Mucosa of stomach (tissue), 1 donor: ENCODE results near the gene HOXB1.

Source experiments
- H3K27me3 ChIP-seq: one replicate; pipeline ENCODE4 v1.7.0; 2013; ENCODE audit warnings: mild to moderate bottlenecking, low read length; ENCODE audit not compliant: control insufficient read depth, insufficient read depth
- H3K36me3 ChIP-seq: one replicate; pipeline ENCODE4 v1.7.0; 2013; ENCODE audit warnings: low read length; ENCODE audit not compliant: control insufficient read depth, insufficient read depth
- H3K4me1 ChIP-seq: one replicate; pipeline ENCODE4 v1.7.0; 2013; ENCODE audit warnings: mild to moderate bottlenecking, low read length; ENCODE audit not compliant: control insufficient read depth, insufficient read depth
- H3K4me3 ChIP-seq: one replicate; pipeline ENCODE4 v1.7.0; 2013; ENCODE audit warnings: low read length
- H3K9ac ChIP-seq: one replicate; pipeline ENCODE4 v1.7.0; 2013; ENCODE audit warnings: mild to moderate bottlenecking, low read length, moderate library complexity
- H3K9me3 ChIP-seq: one replicate; pipeline ENCODE4 v1.7.0; 2013; ENCODE audit warnings: mild to moderate bottlenecking, low read length, moderate library complexity; ENCODE audit not compliant: control insufficient read depth
- donor health status: Pancreatic carcinoma.

The HOXB1 gene

DNA sequence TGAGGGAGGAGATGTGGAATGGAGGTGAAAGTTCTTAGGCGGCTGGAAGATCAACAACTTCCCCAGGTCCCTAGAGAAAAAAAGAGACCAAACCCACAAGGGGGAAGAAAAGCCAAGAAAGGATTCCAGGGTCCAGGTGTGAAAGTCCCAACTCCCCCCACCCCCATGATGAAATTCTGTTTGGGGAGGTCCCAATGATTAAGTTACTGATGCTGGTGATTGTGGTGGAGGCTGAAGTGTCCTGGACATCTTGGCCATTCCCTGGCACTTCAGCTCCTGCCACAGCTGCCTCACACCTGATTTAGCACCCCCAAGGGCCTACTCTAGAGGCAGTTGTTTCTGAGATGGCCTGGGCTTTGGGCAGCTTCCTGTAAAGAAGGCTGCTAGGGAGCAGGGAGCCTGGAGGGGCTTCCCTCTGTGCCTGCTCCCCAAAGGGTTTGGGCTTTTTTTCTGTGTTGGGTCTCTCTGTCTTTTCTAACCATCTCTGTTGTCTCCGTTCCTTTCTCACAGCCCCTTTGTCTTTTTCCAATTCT lies 34.3 kb upstream of the HOXB1 start:
- Histone ChIP-seq H3K9ac (no peak overlapping the region), H3K9me3 (no peaks in the 10 kb centered on the region), H3K27me3 (peaks cover 92% of the 10 kb centered on the region), H3K4me1 (peaks cover 38% of the 10 kb centered on the region), H3K4me3 (no peak overlapping the region), H3K36me3 (no peaks in the 10 kb centered on the region)

GRCh38 chr17:48564188-48565021 lies 33.6 kb upstream of the HOXB1 start:
- H3K9me3 ChIP-seq: no peaks in the 10 kb centered on the region
- peaks cover 38% of the 10 kb centered on the region for H3K4me1 ChIP-seq
- H3K9ac ChIP-seq: no peak overlapping the region
- H3K27me3 ChIP-seq: peaks cover 92% of the 10 kb centered on the region
- H3K36me3 ChIP-seq: no peaks in the 10 kb centered on the region
- no peak overlapping the region for H3K4me3 ChIP-seq

- H3K27me3 ChIP-seq: peaks cover 92% of the 10 kb centered on the region
- no peak overlapping the region for H3K4me3 ChIP-seq
- no peak overlapping the region for H3K9ac ChIP-seq
- H3K36me3 ChIP-seq: no peaks in the 10 kb centered on the region
- H3K4me1 ChIP-seq: peaks cover 38% of the 10 kb centered on the region
- H3K9me3 ChIP-seq: no peaks in the 10 kb centered on the region
Observed at GRCh38 chr17:48563867-48564187, 33.0 kb upstream of the HOXB1 start.

DNA sequence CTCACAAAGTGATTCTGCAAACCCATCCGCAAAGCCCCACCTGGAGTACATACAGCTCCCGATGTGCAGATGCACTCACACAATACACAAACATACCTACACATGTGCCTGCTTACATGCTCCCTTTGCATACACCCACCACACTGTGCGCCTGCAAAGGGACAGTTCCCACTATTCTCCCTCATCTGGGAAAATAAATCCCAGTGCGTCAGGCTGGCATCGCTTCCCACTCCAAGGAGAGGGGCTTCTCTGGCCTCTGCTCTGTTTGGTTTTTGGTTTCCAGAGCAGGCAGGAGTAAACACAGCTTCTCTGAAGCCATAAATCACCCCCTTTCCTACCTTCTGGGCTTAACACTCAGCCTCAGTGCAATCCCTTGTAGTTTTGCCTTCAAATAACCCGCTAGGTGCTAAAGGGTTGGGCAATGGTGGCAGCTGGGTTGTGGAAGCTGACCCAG lies 32.6 kb upstream of the HOXB1 start:
- Histone ChIP-seq H3K9ac (no peak overlapping the region), H3K36me3 (no peaks in the 10 kb centered on the region), H3K4me1 (peaks cover 38% of the 10 kb centered on the region), H3K4me3 (no peak overlapping the region), H3K9me3 (no peaks in the 10 kb centered on the region), H3K27me3 (peaks cover 92% of the 10 kb centered on the region)

DNA sequence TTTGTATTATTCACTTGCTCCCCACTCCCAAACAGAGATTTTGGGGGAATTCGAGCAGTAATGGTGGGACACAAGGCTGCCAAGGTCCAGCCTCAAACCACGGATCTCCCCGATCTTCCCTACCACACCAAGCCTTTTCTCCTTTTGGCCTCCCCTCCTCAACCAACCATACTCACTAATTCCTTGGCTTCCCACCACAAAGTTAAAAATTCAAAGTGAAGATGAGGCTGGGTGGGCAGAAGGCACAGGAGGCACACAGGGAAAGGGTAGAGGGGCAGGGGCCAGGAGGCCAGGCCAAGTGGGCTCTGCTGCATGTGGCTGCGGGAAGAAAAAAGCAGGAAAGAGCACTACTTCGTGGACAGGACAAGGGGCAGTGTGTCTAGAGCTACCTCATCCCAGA lies 32.1 kb upstream of the HOXB1 start:
- Histone ChIP-seq H3K9me3 (no peaks in the 10 kb centered on the region), H3K4me1 (peaks cover 37% of the 10 kb centered on the region), H3K36me3 (no peaks in the 10 kb centered on the region), H3K9ac (no peak overlapping the region), H3K4me3 (no peak overlapping the region), H3K27me3 (peaks cover 92% of the 10 kb centered on the region)

GRCh38 chr17:48561884-48562810 lies 31.3 kb upstream of the HOXB1 start:
- Histone ChIP-seq H3K36me3 (no peaks in the 10 kb centered on the region), H3K9me3 (no peaks in the 10 kb centered on the region), H3K4me3 (no peak overlapping the region), H3K27me3 (peaks cover 92% of the 10 kb centered on the region), H3K4me1 (peaks cover 34% of the 10 kb centered on the region), H3K9ac (no peak overlapping the region)

DNA sequence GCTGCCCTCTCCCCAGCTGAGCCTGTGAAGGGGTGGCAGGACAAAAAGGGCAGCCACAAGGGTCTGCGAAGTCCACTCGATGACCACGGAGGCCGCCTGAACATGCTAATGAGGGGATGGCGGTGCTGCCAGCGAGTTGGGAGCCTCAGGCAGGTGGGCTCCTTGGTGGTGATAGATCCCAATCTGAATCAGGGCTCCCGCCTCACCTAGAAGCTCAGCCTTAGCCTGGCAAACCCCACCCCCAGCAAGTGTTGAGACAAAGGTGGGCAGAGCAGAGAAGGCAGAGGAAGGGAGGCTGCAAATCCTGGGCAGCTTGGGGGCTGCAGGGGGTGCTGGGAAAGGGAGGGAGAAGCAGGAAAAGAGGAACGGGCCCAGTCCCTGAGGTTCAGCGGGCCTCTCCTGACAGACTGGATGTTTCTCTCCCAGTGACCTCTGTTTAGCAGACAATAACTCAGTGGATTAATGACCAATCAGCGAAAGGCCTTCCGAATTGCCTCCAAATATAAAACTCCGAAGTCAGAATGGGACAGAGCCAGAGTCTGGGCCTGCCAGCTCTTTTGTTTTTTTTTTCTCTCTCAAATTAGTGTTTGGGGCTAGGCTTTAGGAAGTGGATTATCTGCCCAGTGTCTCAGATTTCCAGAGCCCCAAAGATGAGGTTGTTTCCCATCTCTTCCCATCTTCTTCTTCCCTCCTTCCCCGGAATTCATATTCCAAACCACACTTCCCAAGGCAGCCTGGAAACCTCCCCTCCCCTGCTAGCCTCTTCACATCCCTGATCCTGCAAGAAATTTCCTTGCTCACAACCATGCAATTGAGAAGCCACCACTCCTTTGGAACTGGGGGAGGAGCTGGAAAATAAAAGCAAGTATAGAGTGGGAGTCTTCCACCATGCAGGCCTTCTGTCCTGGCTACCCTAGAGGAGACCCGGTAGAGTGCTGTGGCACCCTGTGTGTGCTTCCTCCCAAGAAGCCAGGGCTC lies 29.3 kb upstream of the HOXB1 start:
- Histone ChIP-seq H3K27me3 (peaks cover 90% of the 10 kb centered on the region), H3K4me1 (peaks cover 34% of the 10 kb centered on the region), H3K4me3 (no peak overlapping the region), H3K36me3 (no peaks in the 10 kb centered on the region), H3K9me3 (no peaks in the 10 kb centered on the region), H3K9ac (no peak overlapping the region)

- Histone ChIP-seq H3K36me3 (no peaks in the 10 kb centered on the region), H3K27me3 (peaks cover 90% of the 10 kb centered on the region), H3K9me3 (no peaks in the 10 kb centered on the region), H3K4me1 (peaks cover 37% of the 10 kb centered on the region), H3K4me3 (no peak overlapping the region), H3K9ac (no peak overlapping the region)
Observed at GRCh38 chr17:48559122-48559839, 28.5 kb upstream of the HOXB1 start.

DNA sequence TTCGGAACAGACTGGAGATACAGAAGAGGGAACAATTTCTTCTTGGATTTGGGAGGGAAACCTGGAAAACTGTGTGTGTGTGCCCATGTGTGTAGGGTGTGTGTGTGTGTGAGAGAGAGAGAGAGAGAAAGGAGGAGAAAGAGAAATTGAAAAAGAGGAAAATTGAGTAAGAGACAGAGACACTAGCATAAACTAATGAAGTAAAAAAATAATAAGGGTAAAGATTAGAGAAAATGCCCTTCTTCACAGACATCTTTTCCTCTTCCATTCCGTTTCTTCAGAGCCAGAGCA lies 28.0 kb upstream of the HOXB1 start:
- Histone ChIP-seq H3K36me3 (no peaks in the 10 kb centered on the region), H3K9me3 (no peaks in the 10 kb centered on the region), H3K4me3 (no peak overlapping the region), H3K27me3 (peaks cover 93% of the 10 kb centered on the region), H3K4me1 (peaks cover 37% of the 10 kb centered on the region), H3K9ac (no peak overlapping the region)

- H3K4me3 ChIP-seq: no peak overlapping the region
- peaks cover 37% of the 10 kb centered on the region for H3K4me1 ChIP-seq
- peaks cover 93% of the 10 kb centered on the region for H3K27me3 ChIP-seq
- no peaks in the 10 kb centered on the region for H3K36me3 ChIP-seq
- H3K9me3 ChIP-seq: no peaks in the 10 kb centered on the region
- H3K9ac ChIP-seq: no peak overlapping the region
Observed at GRCh38 chr17:48558057-48558830, 27.4 kb upstream of the HOXB1 start.
